ENCODE measurements around the gene SORL1. TPM values are rescaled to one million over a fixed set of nuclear protein-coding genes. Genes with fewer than 3 reads are reported as not detected.

SORL1 gene
- total and polyA plus RNA-seq, 2 of the 13 experiments (the other 11 are each of a cell fraction or from before 2014, with no cell fraction given): 21.3 to 148 TPM

DNA sequence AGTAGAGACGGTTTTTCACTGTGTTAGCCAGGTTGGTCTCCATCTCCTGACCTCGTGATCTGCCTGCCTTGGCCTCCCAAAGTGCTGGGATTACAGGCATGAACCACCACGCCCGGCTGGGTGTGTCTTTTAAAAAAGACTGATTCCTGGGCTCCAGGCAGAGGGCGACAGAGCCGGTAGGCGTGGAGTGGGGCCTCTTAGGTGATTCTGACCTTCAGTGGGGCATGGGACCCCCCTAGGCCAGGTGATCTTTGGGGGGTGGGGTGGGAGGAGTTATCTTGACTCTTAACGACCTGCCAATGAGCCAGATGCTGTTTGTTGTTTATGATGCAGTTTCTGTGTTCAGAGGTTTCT, 13.6 kb downstream of the SORL1 start (continued):
- TF ChIP-seq, protein P1, sequence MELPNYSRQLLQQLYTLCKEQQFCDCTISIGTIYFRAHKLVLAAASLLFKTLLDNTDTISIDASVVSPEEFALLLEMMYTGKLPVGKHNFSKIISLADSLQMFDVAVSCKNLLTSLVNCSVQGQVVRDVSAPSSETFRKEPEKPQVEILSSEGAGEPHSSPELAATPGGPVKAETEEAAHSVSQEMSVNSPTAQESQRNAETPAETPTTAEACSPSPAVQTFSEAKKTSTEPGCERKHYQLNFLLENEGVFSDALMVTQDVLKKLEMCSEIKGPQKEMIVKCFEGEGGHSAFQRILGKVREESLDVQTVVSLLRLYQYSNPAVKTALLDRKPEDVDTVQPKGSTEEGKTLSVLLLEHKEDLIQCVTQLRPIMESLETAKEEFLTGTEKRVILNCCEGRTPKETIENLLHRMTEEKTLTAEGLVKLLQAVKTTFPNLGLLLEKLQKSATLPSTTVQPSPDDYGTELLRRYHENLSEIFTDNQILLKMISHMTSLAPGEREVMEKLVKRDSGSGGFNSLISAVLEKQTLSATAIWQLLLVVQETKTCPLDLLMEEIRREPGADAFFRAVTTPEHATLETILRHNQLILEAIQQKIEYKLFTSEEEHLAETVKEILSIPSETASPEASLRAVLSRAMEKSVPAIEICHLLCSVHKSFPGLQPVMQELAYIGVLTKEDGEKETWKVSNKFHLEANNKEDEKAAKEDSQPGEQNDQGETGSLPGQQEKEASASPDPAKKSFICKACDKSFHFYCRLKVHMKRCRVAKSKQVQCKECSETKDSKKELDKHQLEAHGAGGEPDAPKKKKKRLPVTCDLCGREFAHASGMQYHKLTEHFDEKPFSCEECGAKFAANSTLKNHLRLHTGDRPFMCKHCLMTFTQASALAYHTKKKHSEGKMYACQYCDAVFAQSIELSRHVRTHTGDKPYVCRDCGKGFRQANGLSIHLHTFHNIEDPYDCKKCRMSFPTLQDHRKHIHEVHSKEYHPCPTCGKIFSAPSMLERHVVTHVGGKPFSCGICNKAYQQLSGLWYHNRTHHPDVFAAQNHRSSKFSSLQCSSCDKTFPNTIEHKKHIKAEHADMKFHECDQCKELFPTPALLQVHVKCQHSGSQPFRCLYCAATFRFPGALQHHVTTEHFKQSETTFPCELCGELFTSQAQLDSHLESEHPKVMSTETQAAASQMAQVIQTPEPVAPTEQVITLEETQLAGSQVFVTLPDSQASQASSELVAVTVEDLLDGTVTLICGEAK (IDR thresholded peaks at IDR 0.05): no peak
- TF ChIP-seq, protein P1 (CRISPR knock-in tag; IDR thresholded peaks at IDR 0.05): no peak

DNA sequence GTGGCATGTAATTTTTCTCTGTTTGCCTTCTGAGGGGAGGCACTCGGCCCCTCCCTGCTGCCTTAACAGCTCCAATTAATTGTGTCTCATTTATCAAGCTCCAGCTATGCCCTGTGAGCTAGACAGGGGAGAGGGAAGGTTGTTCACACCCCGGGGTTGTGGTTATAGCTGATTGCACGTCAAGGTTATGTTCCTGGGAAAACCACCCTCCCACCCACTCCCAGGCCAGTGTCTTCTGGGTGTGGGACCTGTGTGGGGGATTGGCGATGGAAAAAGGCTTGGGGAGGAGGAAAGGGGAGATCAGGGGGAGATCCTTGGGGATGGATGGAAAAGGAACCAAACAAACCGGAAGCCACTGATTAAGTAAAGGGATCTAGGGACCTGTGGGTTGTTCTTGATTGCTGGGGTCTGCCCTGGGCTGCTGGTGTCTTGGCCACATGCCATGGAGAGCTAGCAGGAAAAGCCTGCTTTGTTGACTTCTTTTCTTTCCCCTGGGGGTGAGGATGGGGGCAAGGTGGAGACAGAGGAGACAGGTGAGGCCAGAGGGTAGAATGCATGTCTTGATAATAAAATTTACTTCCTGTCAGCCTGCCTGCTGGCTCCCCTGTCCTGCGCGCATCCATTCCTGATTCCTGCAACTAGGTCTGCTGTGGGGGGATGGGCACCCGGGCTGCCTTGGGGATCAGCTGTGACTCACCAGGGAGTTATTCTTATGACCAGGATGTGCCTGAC, 14.1 kb downstream of the SORL1 start:
- in situ Hi-C loops (cut with HindIII; ENCODE audit: extremely low pct_ligation_motif_present, low pct_unique_long_range_greater_than_20kb): no loop called here
- CTCF ChIA-PET (ENCODE audit: low intra/inter-chr PET ratio, low total read pairs): no interaction called here
- Histone ChIP-seq H3K27ac (ENCODE audit: extremely low read length, insufficient read depth, low read length) (no peak overlapping the region), H3K4me1 (ENCODE audit: insufficient read depth, low read length) (peaks cover 71% of the 10 kb centered on the region), H3K36me3 (replicated peaks in 1 of 2; ENCODE audit: control insufficient read depth in 1 of 2, insufficient read depth in 2 of 2, low read length in 2 of 2) (peaks cover 13 to 35% of the 10 kb centered on the region in 2 experiments), H3K9me3 (ENCODE audit: low read length) (no peaks in the 10 kb centered on the region), H3K4me2 (ENCODE audit: low read depth, low read length) (peak overlapping the region; percentile 40), H3K79me2 (ENCODE audit: insufficient read depth, low read length) (peaks cover 87% of the 10 kb centered on the region), H2AFZ (ENCODE audit: low read length) (no peak overlapping the region), H3K27me3 (ENCODE audit: control insufficient read depth in 1 of 2, insufficient read depth in 2 of 2, low read length in 2 of 2) (no peaks in the 10 kb centered on the region), H4K20me1 (ENCODE audit: insufficient read depth, low read length) (peaks cover 43% of the 10 kb centered on the region), H3K9ac (ENCODE audit: insufficient read depth, low read depth, low read length) (no peak overlapping the region), H3K4me3 (replicated peaks in 1 of 3; ENCODE audit: insufficient read depth in 1 of 3, low read depth in 2 of 3, low read length in 3 of 3) (no peak overlapping the region)
- WGBS (ENCODE audit: low lambda C conversion rate): 67% methylated on average over 8 of the region's 8 CpGs
- POLR2A ChIA-PET: interaction anchor here (1.0 to 2.2 kb wide), 4 partner anchors 9 to 98 kb away, joined by 3 to 16 read pairs (median 4); partner anchors contain the start of genes SORL1 and SORL1-AS1
- FAIRE-seq (no peak), ATAC-seq (peak; percentile 85), DNase-seq (ENCODE audit: low spot score) (peak; percentile 76)
- BruUV-seq (replicated peaks): no TSS peak
- intact Hi-C loops (cut with micrococcal nuclease; ENCODE audit: unreplicated experiment): no loop called here
- TF ChIP-seq U2AF1 (optimal IDR thresholded peaks at IDR 0.05; ENCODE audit: low read depth, low read length) (no peak), JUN (CRISPR knock-in tag; IDR thresholded peaks at IDR 0.05) (0 out of 2 replicates have a peak, but pooled peaks have one; percentile 46), HDAC2 (CRISPR knock-in tag; IDR thresholded peaks at IDR 0.05) (peak; percentile 28; the same call in 1 of the 2 replicates), THAP11 (CRISPR knock-in tag; IDR thresholded peaks at IDR 0.05) (no peak), KDM1A (CRISPR knock-in tag; IDR thresholded peaks at IDR 0.05) (peak; percentile 45; the same call in 1 of the 2 replicates), FOSL1 (CRISPR knock-in tag; IDR thresholded peaks at IDR 0.05; ENCODE audit: borderline replicate concordance) (peak; percentile 83; the same call in 1 of the 2 replicates), ZNF572 (CRISPR knock-in tag; IDR thresholded peaks at IDR 0.05) (no peak)
- TF ChIP-seq, protein P2, sequence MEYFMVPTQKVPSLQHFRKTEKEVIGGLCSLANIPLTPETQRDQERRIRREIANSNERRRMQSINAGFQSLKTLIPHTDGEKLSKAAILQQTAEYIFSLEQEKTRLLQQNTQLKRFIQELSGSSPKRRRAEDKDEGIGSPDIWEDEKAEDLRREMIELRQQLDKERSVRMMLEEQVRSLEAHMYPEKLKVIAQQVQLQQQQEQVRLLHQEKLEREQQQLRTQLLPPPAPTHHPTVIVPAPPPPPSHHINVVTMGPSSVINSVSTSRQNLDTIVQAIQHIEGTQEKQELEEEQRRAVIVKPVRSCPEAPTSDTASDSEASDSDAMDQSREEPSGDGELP (IDR thresholded peaks at IDR 0.05; ENCODE audit: borderline replicate concordance, low read depth): peak; percentile 95
- TF ChIP-seq, protein P3, sequence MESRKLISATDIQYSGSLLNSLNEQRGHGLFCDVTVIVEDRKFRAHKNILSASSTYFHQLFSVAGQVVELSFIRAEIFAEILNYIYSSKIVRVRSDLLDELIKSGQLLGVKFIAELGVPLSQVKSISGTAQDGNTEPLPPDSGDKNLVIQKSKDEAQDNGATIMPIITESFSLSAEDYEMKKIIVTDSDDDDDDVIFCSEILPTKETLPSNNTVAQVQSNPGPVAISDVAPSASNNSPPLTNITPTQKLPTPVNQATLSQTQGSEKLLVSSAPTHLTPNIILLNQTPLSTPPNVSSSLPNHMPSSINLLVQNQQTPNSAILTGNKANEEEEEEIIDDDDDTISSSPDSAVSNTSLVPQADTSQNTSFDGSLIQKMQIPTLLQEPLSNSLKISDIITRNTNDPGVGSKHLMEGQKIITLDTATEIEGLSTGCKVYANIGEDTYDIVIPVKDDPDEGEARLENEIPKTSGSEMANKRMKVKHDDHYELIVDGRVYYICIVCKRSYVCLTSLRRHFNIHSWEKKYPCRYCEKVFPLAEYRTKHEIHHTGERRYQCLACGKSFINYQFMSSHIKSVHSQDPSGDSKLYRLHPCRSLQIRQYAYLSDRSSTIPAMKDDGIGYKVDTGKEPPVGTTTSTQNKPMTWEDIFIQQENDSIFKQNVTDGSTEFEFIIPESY (CRISPR knock-in tag; IDR thresholded peaks at IDR 0.05): peak; percentile 66; the same call in 1 of the 2 replicates

Data from HepG2 (cell line).